GM06990 (cell line): ENCODE data around the gene TMPRSS6.

Source experiments
- DNase-seq: peaks from one replicate; pipeline ENCODE4 v3.0.0-alpha.2; 2011; ENCODE audit not compliant: insufficient read length; ENCODE audit errors: extremely low read depth
- H3K27me3 ChIP-seq: replicated peaks from 2 replicates; pipeline ENCODE4 v1.6.0; 2011; ENCODE audit warnings: low read length; ENCODE audit not compliant: control insufficient read depth, insufficient read depth
- H3K36me3 ChIP-seq: 2 replicates; pipeline ENCODE4 v1.5.1; 2011; ENCODE audit warnings: low read length; ENCODE audit not compliant: control insufficient read depth, insufficient read depth
- H3K4me3 ChIP-seq: replicated peaks from 2 replicates; pipeline ENCODE4 v1.5.1; 2011; ENCODE audit warnings: low read depth, mild to moderate bottlenecking, control low read depth, low read length
- TF ChIP-seq, protein P1 (sequence below): IDR thresholded peaks from 2 replicates; pipeline ENCODE4 v1.5.1; 2011; ENCODE audit warnings: low read length, control low read depth, mild to moderate bottlenecking, inconsistent platforms; ENCODE audit not compliant: insufficient read depth, poor library complexity, severe bottlenecking

Gene TMPRSS6

DNA sequence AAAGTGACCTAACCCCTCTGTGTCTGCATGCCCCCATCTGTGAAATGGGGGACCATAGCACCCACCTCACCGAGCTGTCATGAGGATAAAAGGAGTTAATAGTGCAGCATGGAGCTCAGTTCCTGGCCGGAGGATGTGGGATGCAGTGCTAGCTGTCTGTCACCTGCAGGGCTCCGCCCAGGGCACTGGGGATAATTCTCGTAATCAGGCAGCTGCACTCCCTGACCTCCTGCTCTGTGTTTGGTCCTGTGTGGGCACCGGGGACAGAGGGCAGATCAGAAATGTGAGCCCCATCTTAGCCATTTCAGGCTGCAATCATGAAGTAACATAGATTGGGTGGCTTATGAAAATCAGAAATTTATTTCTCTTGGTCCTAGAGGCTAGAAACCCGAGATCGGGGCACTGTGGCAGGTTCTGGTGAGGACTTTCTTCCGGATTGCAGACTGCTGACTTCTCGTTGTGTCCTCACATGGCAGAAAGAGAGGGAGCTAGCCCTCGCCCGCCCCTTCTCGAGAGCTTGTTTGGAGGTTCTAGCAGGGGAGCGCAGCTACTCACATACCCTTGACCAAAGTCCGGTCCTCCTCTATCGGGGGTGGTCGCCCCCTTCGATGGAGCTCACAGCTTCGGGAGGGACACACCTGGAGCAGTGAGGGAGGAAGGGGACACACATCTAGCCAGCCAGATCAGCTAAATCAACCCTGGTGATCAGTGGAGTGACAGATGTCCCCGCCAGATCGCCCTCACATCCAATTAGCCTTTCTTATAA lies 54.7 kb downstream of the TMPRSS6 start:
- TF ChIP-seq, protein P1, sequence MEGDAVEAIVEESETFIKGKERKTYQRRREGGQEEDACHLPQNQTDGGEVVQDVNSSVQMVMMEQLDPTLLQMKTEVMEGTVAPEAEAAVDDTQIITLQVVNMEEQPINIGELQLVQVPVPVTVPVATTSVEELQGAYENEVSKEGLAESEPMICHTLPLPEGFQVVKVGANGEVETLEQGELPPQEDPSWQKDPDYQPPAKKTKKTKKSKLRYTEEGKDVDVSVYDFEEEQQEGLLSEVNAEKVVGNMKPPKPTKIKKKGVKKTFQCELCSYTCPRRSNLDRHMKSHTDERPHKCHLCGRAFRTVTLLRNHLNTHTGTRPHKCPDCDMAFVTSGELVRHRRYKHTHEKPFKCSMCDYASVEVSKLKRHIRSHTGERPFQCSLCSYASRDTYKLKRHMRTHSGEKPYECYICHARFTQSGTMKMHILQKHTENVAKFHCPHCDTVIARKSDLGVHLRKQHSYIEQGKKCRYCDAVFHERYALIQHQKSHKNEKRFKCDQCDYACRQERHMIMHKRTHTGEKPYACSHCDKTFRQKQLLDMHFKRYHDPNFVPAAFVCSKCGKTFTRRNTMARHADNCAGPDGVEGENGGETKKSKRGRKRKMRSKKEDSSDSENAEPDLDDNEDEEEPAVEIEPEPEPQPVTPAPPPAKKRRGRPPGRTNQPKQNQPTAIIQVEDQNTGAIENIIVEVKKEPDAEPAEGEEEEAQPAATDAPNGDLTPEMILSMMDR = no peak
- no peak for DNase-seq
- Histone ChIP-seq H3K36me3 (no peaks in the 10 kb centered on the region; the same call in none of the 2 replicates), H3K4me3 (no peak overlapping the region), H3K27me3 (no peaks in the 10 kb centered on the region)

DNA sequence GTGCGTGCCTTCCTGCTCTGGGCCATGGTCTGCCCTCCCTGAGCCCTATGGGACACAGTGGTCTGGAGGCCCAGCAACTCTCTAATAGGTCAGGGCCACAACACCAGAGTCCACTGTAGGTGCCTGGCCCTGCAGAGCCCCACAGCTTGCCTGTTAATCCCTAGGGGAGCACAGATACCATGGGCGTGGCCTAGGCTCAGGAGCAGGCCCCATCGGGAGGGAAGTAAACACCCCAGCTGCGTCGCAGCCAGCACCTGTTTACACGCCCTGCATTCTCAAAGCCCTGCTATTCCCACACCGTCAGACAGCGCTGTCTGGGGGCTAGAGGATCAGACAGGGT lies 55.5 kb downstream of the TMPRSS6 start:
- no peaks in the 10 kb centered on the region; the same call in none of the 2 replicates for H3K36me3 ChIP-seq
- DNase-seq = no peak
- TF ChIP-seq, protein P1 = no peak

DNA sequence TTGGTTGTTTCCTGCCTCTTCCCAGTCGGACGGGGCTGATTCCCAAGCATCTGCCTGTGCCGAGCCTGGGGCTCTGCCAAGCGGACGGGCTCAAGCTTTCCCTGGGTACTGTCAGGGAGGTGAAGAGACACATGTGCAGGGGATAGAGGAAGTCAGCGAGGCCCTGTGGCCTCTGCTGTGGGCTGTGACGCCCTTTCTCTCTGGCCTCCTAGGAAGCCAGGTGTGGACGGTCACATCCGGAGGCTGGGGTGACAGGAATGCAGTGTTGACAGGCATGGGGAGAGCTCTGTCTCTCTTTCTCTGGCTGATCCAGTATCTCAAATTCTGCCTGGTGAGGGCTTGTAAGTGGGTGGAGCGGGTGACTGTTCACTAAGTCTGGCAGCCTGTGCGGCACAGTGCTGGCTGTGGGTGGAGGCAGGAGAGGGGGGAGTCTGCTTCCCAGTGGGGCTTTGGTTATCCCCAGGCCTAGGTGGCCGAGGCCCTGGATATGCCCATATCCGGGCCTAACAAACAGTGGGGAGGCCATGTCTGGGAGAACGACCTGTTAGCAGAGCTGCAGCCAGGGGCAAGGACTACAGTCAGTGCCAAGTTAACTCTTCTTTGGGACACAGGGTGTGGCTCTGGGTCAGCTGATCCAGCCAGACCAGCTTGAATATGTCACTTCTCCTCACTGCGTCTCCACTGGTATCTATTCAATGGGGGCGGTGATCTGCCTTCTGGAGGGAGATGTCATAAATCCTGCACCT lies 56.0 kb downstream of the TMPRSS6 start:
- no peaks in the 10 kb centered on the region for H3K27me3 ChIP-seq
- no peaks in the 10 kb centered on the region; the same call in none of the 2 replicates for H3K36me3 ChIP-seq
- no peak overlapping the region for H3K4me3 ChIP-seq
- DNase-seq = no peak
- TF ChIP-seq, protein P1 = no peak

More for the DNA sequence above, 55.5 kb downstream of the TMPRSS6 start:
- Histone ChIP-seq H3K4me3 (no peak overlapping the region), H3K27me3 (no peaks in the 10 kb centered on the region)

DNA sequence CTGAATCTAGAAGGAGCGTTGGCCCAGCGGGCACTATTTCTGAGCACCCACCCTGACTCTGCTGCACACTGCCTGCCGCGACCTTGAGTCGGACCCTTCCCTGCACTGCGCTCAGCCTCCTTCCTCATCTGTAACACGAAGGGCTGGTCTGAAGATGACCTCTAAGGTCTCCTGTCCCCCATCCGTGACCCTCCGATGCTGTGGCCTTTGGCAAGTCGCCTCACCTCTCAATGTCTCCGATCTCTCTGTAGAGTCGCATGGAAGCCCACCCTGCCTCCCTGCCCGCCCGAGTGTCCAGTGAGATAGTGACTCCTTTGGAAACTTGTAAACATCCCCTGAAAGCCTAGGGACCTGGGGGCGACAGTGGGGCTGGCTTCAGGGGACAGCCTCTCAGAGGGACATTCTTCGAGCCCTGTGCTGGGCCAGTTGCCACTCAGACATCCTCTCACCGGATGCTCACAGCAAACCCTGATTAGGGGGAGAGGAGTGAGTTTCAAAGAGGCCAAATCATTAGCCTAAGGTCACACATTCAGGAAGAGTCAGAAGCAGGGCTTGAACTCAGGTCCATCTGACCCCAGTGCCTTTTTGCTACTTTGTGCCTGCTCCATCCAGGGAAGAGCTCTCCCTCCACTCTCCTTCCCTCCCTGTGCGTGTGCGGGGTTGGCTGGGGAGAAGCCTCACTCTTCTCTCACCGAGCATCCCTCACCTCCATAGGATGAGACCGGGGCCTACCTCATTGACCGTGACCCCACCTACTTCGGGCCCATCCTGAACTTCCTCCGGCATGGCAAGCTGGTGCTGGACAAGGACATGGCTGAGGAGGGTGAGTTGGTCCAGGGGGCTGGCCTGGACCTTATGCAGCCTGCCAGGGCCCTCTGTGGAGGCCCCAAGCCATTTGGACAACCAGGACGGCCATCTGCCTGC lies 56.9 kb downstream of the TMPRSS6 start:
- DNase-seq = no peak
- TF ChIP-seq, protein P1 = no peak
- Histone ChIP-seq H3K27me3 (no peaks in the 10 kb centered on the region), H3K36me3 (no peaks in the 10 kb centered on the region; the same call in none of the 2 replicates), H3K4me3 (peak overlapping the region; percentile 70)
